Endothelial cell (in vitro differentiated cells): ENCODE data around the gene OR7D4. TPM values are rescaled to one million over a fixed set of nuclear protein-coding genes. Genes with fewer than 3 reads are reported as not detected.
"Not testable (repeated sequence)": the region's sequence is repeated elsewhere in the genome, so short reads cannot be mapped to it uniquely, and the experiment has no call there.

ENCODE experiments used
- DNase-seq: peaks from one replicate; pipeline ENCODE4 v3.0.0; 2021; ENCODE audit warnings: low spot score
- H3K27ac Mint-ChIP-seq: one replicate; pipeline ENCODE4 v1.8.0; 2021; ENCODE audit warnings: mixed read lengths, inconsistent platforms; ENCODE audit not compliant: unreplicated experiment
- H3K27me3 Mint-ChIP-seq: one replicate; pipeline ENCODE4 v1.8.0; 2021; ENCODE audit warnings: mild to moderate bottlenecking, moderate library complexity, mixed read lengths, inconsistent platforms; ENCODE audit not compliant: unreplicated experiment
- H3K36me3 Mint-ChIP-seq: one replicate; pipeline ENCODE4 v1.8.0; 2021; ENCODE audit warnings: mild to moderate bottlenecking, low read depth, mixed read lengths, inconsistent platforms; ENCODE audit not compliant: unreplicated experiment
- H3K4me1 Mint-ChIP-seq: one replicate; pipeline ENCODE4 v1.8.0; 2021; ENCODE audit warnings: mild to moderate bottlenecking, mixed read lengths, inconsistent platforms; ENCODE audit not compliant: unreplicated experiment
- H3K4me3 Mint-ChIP-seq: one replicate; pipeline ENCODE4 v1.8.0; 2021; ENCODE audit warnings: mild to moderate bottlenecking, mixed read lengths, inconsistent platforms; ENCODE audit not compliant: unreplicated experiment
- H3K9me3 Mint-ChIP-seq: one replicate; pipeline ENCODE4 v1.8.0; 2021; ENCODE audit warnings: mixed read lengths, inconsistent platforms; ENCODE audit not compliant: unreplicated experiment
- long read RNA-seq: library from polyadenylated mRNA; unstranded; transcript quantifications from one replicate; pipeline ENCODE4 v2.0.0, GENCODE V29; 2020; ENCODE audit not compliant: unreplicated experiment
- total RNA-seq: library from RNA; stranded (reverse); fragmentation: NEBNext Ultra II Directional; extraction: Animal tissue kit (Norgen Biotek cat#: 25700); gene quantifications from one replicate; pipeline ENCODE4 v1.2.1, GENCODE V29; 2021; ENCODE audit not compliant: unreplicated experiment
- TF ChIP-seq, protein P1 (sequence below): fragments of 200-600 bp; sonication (generic); IDR thresholded peaks from one replicate; pipeline ENCODE4 v1.5.0; 2021; ENCODE audit warnings: antibody characterized with exemption; ENCODE audit not compliant: unreplicated experiment

OR7D4 gene
- not detected for total RNA-seq
- long read RNA-seq = 0 reads

GRCh38 chr19:9219489-9219888, at the start of gene OR7D4:
TSS of gene OR7D4 (minus strand) at chr19:9219589. CDS start at chr19:9214837, 4,752 bp downstream.
- TF ChIP-seq, protein P1, sequence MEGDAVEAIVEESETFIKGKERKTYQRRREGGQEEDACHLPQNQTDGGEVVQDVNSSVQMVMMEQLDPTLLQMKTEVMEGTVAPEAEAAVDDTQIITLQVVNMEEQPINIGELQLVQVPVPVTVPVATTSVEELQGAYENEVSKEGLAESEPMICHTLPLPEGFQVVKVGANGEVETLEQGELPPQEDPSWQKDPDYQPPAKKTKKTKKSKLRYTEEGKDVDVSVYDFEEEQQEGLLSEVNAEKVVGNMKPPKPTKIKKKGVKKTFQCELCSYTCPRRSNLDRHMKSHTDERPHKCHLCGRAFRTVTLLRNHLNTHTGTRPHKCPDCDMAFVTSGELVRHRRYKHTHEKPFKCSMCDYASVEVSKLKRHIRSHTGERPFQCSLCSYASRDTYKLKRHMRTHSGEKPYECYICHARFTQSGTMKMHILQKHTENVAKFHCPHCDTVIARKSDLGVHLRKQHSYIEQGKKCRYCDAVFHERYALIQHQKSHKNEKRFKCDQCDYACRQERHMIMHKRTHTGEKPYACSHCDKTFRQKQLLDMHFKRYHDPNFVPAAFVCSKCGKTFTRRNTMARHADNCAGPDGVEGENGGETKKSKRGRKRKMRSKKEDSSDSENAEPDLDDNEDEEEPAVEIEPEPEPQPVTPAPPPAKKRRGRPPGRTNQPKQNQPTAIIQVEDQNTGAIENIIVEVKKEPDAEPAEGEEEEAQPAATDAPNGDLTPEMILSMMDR = no peak
- Mint-ChIP-seq H3K4me3 (no peak within 1 kb of the TSS), H3K27ac (no peak within 1 kb of the TSS), H3K4me1 (no peaks in the 10 kb centered on the region), H3K27me3 (peaks cover 2% of the 10 kb centered on the region), H3K36me3 (peaks cover 4% of the 10 kb centered on the region), H3K9me3 (peaks cover 40% of the 10 kb centered on the region)
- no peak for DNase-seq

- H3K36me3 Mint-ChIP-seq = peaks cover 2% of the 10 kb centered on the region
- H3K27ac Mint-ChIP-seq = no peak overlapping the region
- no peak overlapping the region for H3K4me3 Mint-ChIP-seq
- no peaks in the 10 kb centered on the region for H3K27me3 Mint-ChIP-seq
- no peak for DNase-seq
- TF ChIP-seq, protein P1 = no peak
- H3K4me1 Mint-ChIP-seq = no peaks in the 10 kb centered on the region
- H3K9me3 Mint-ChIP-seq = peaks cover 30% of the 10 kb centered on the region
Observed at GRCh38 chr19:9251236-9251635, 31.8 kb upstream of the OR7D4 start.

- Mint-ChIP-seq H3K36me3 (peaks cover 2% of the 10 kb centered on the region), H3K9me3 (peaks cover 30% of the 10 kb centered on the region), H3K4me1 (no peaks in the 10 kb centered on the region), H3K4me3 (no peak within 1 kb of the TSS), H3K27ac (no peak within 1 kb of the TSS), H3K27me3 (no peaks in the 10 kb centered on the region)
- no peak for DNase-seq
- TF ChIP-seq, protein P1 = no peak
Observed at GRCh38 chr19:9250630-9251029, 31.2 kb upstream of the OR7D4 start, which contains the start of gene OR7E24. TSS of gene OR7E24 (plus strand) at chr19:9250930. CDS start at chr19:9251044, 114 bp downstream.

DNA sequence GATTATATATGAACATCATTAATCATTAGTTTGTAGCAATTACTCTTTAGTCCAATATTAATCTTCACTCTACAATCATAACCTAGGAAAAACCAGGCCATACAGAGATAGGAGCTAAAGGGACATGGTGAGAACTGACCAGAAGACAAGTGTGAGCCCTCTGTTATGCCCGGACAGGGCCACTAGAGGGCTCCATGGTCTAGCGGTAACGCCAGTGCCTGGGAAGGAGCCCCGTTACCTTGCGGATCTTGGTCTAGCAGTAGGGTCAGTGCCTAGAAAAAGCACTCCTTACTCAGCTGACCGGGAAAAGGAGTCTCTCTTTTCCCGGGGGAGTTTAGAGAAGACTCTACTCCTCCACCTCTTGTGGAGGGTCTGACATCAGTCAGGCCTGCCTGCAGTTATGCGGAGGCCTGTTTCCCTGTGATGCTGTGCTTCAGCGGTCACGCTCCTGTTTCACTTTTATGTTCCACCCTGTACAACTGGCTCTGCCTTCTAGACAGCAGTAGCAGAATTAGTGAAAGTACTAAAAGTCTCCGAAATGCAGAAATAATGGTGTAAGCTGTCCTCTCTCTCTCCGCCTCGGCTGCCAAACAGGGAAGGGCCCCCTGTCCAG, 13.8 kb downstream of the OR7D4 start:
- H3K36me3 Mint-ChIP-seq = no peaks in the 10 kb centered on the region
- no peak overlapping the region for H3K4me3 Mint-ChIP-seq
- peak; percentile 58 for DNase-seq
- H3K9me3 Mint-ChIP-seq = peaks cover 18% of the 10 kb centered on the region
- no peaks in the 10 kb centered on the region for H3K27me3 Mint-ChIP-seq
- TF ChIP-seq, protein P1 = peak; percentile 49
- H3K27ac Mint-ChIP-seq = no peak overlapping the region
- H3K4me1 Mint-ChIP-seq = no peaks in the 10 kb centered on the region

GRCh38 chr19:9198044-9198443, 21.3 kb downstream of the OR7D4 start:
- DNase-seq, H3K4me3 Mint-ChIP-seq, H3K27ac Mint-ChIP-seq, H3K36me3 Mint-ChIP-seq, H3K27me3 Mint-ChIP-seq, H3K4me1 Mint-ChIP-seq: not testable (repeated sequence)
- H3K9me3 Mint-ChIP-seq = peaks cover 11% of the 10 kb centered on the region
